WERI-Rb-1 (cell line): Measurements from ENCODE around the gene DNAH10.

ENCODE experiments used
- DNase-seq: peaks from one replicate; pipeline ENCODE4 v3.0.0-alpha.2; 2020
- H3K27ac ChIP-seq: fragments of 250-450 bp; sonication (Bioruptor Pico); 2 replicates; pipeline ENCODE4 v1.5.1; 2020; ENCODE audit warnings: mild to moderate bottlenecking, moderate library complexity
- H3K27me3 ChIP-seq: fragments of 250-450 bp; sonication (Bioruptor Pico); 2 replicates; pipeline ENCODE4 v1.5.1; 2021; ENCODE audit warnings: mild to moderate bottlenecking, low read depth, moderate library complexity; ENCODE audit not compliant: insufficient read depth, severe bottlenecking
- H3K36me3 ChIP-seq: fragments of 250-450 bp; sonication (Bioruptor Pico); 2 replicates; pipeline ENCODE4 v1.5.1; 2020; ENCODE audit warnings: mild to moderate bottlenecking, moderate library complexity
- H3K4me3 ChIP-seq: 2 replicates; pipeline ENCODE4 v1.5.1; 2011; ENCODE audit warnings: low read depth, mild to moderate bottlenecking, control low read depth, low read length
- H3K9me3 ChIP-seq: fragments of 250-450 bp; sonication (Bioruptor Pico); 2 replicates; pipeline ENCODE4 v1.5.1; 2021; ENCODE audit warnings: mild to moderate bottlenecking, moderate library complexity; ENCODE audit not compliant: severe bottlenecking
- CTCF ChIP-seq: IDR thresholded peaks from 2 replicates; pipeline ENCODE4 v1.5.1; 2011; ENCODE audit warnings: low read depth, mild to moderate bottlenecking, control low read depth, inconsistent platforms, low read length

DNAH10 gene

GRCh38 chr12:123894823-123895345, 132.8 kb downstream of the DNAH10 start:
- DNase-seq: no peak
- no peaks in the 10 kb centered on the region for H3K36me3 ChIP-seq
- no peak overlapping the region for H3K27ac ChIP-seq
- H3K9me3 ChIP-seq: no peaks in the 10 kb centered on the region
- H3K27me3 ChIP-seq: no peaks in the 10 kb centered on the region
- H3K4me3 ChIP-seq: no peak overlapping the region
- TF ChIP-seq CTCF: no peak

GRCh38 chr12:123895451-123895850, 133.3 kb downstream of the DNAH10 start:
- H3K4me3 ChIP-seq: no peak overlapping the region
- H3K27ac ChIP-seq: no peak overlapping the region
- no peaks in the 10 kb centered on the region for H3K36me3 ChIP-seq
- H3K27me3 ChIP-seq: no peaks in the 10 kb centered on the region
- no peak for DNase-seq
- TF ChIP-seq CTCF: no peak
- no peaks in the 10 kb centered on the region for H3K9me3 ChIP-seq

GRCh38 chr12:123896767-123897166, 134.7 kb downstream of the DNAH10 start:
- H3K4me3 ChIP-seq: no peak overlapping the region

GRCh38 chr12:123897221-123897620, 135.1 kb downstream of the DNAH10 start:
- H3K27ac ChIP-seq: no peak overlapping the region
- H3K4me3 ChIP-seq: no peak overlapping the region

More at GRCh38 chr12:123896767-123897166, 134.7 kb downstream of the DNAH10 start:
- Histone ChIP-seq H3K36me3 (no peaks in the 10 kb centered on the region), H3K9me3 (no peaks in the 10 kb centered on the region), H3K27me3 (no peaks in the 10 kb centered on the region), H3K27ac (no peak overlapping the region)
- TF ChIP-seq CTCF: no peak
- no peak for DNase-seq

GRCh38 chr12:123898673-123899072, 136.6 kb downstream of the DNAH10 start:
- no peaks in the 10 kb centered on the region for H3K9me3 ChIP-seq
- no peak overlapping the region for H3K27ac ChIP-seq
- no peak for TF ChIP-seq CTCF
- no peak overlapping the region for H3K4me3 ChIP-seq
- DNase-seq: no peak
- no peaks in the 10 kb centered on the region for H3K27me3 ChIP-seq
- no peaks in the 10 kb centered on the region for H3K36me3 ChIP-seq

More at GRCh38 chr12:123897221-123897620, 135.1 kb downstream of the DNAH10 start:
- H3K27me3 ChIP-seq: no peaks in the 10 kb centered on the region
- DNase-seq: no peak
- H3K9me3 ChIP-seq: no peaks in the 10 kb centered on the region
- no peak for TF ChIP-seq CTCF
- no peaks in the 10 kb centered on the region for H3K36me3 ChIP-seq

GRCh38 chr12:123899368-123899767, 137.3 kb downstream of the DNAH10 start:
- no peak for DNase-seq
- H3K36me3 ChIP-seq: no peaks in the 10 kb centered on the region
- no peak for TF ChIP-seq CTCF
- H3K27me3 ChIP-seq: no peaks in the 10 kb centered on the region
- H3K27ac ChIP-seq: no peak overlapping the region
- no peak overlapping the region for H3K4me3 ChIP-seq
- no peaks in the 10 kb centered on the region for H3K9me3 ChIP-seq
